Liver (tissue), 3 donors: ENCODE data around the gene LAMA2.

Experiments used
- ATF3 ChIP-seq: IDR thresholded peaks from 2 replicates; pipeline ENCODE4 v1.6.1; 2016; ENCODE audit warnings: antibody characterized with exemption
- CTCF ChIP-seq: fragments of 150-350 bp; IDR thresholded peaks from 2 replicates; pipeline ENCODE4 v1.5.1; 2017; ENCODE audit warnings: improper control_type of control experiment, low read depth, low read length; ENCODE audit not compliant: missing input control
- EGR1 ChIP-seq, 2 donors: IDR thresholded peaks; 2 replicates each; pipeline ENCODE4 v1.6.1; 2016 to 2018; ENCODE audit warnings: antibody characterized with exemption in 2 of 2, low read depth in 2 of 2
- FOXA1 ChIP-seq: IDR thresholded peaks from 2 replicates; pipeline ENCODE4 v1.6.1; 2016; ENCODE audit warnings: antibody characterized with exemption
- GABPA ChIP-seq, 2 donors: IDR thresholded peaks in 1 of 2; conservative IDR thresholded peaks in 1 of 2; 2 replicates each; pipeline ENCODE4 v1.6.1; 2016; ENCODE audit warnings: antibody characterized with exemption in 2 of 2, mild to moderate bottlenecking in 1 of 2, moderate library complexity in 1 of 2
- HNF4G ChIP-seq: IDR thresholded peaks from 2 replicates; pipeline ENCODE4 v1.6.1; 2016; ENCODE audit warnings: antibody characterized with exemption
- JUND ChIP-seq, 2 donors: IDR thresholded peaks; 2 replicates each; pipeline ENCODE4 v1.6.1; 2016; ENCODE audit warnings: antibody characterized with exemption in 2 of 2
- RAD21 ChIP-seq, 2 donors: IDR thresholded peaks; 2 replicates each; pipeline ENCODE4 v1.6.1; 2016; ENCODE audit warnings: antibody characterized with exemption in 2 of 2, mild to moderate bottlenecking in 2 of 2
- RXRA ChIP-seq, 2 donors: IDR thresholded peaks; 2 replicates each; pipeline ENCODE4 v1.6.1; 2017 to 2018; ENCODE audit warnings: antibody characterized with exemption in 2 of 2, mild to moderate bottlenecking in 1 of 2
- SP1 ChIP-seq: IDR thresholded peaks from 2 replicates; pipeline ENCODE4 v1.6.1; 2018; ENCODE audit warnings: antibody characterized with exemption, mild to moderate bottlenecking
- TAF1 ChIP-seq: conservative IDR thresholded peaks from 2 replicates; pipeline ENCODE4 v1.6.1; 2016; ENCODE audit warnings: antibody characterized with exemption, mild to moderate bottlenecking
- YY1 ChIP-seq: IDR thresholded peaks from 2 replicates; pipeline ENCODE4 v1.6.1; 2016; ENCODE audit warnings: antibody characterized with exemption, mild to moderate bottlenecking
- TF ChIP-seq, protein P1 (sequence below): IDR thresholded peaks from 2 replicates; pipeline ENCODE4 v1.6.1; 2016; ENCODE audit warnings: antibody characterized with exemption, mild to moderate bottlenecking
- TF ChIP-seq, protein P2 (sequence below): IDR thresholded peaks from 2 replicates; pipeline ENCODE4 v1.6.1; 2016; ENCODE audit warnings: antibody characterized with exemption
- donor health status: healthy.
- donor health status: healthy.

DNA sequence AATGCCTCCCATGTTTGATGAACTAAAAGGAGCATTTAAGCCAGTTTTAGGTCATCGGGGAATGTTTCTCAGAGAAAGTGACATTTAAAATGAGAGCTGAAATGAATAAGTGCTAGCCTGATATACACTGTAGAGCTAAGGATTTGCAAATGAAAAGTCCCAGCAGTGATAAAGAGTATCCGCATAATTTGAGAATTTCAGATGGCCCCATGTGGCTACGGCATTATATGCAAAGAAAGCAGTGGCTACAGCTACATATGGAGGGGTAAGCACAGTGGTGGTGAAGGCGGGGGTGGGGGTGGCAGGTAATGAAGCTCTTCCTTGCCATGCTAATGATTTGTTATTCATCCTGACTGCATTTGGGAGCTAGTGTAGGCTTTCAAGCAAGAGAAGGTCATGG lies 455.7 kb downstream of the LAMA2 start:
- TF ChIP-seq CTCF (no peak), EGR1 (IDR thresholded peaks at IDR 0.05; ENCODE audit: low read depth in 2 of 2) (no peak), RXRA (IDR thresholded peaks at IDR 0.05) (no peak), SP1 (no peak), ATF3 (no peak), FOXA1 (no peak), TAF1 (no peak), GABPA (IDR thresholded peaks at IDR 0.05 in 1 of 2, conservative IDR thresholded peaks at IDR 0.05 in 1 of 2) (no peak), RAD21 (IDR thresholded peaks at IDR 0.05) (no peak), JUND (IDR thresholded peaks at IDR 0.05) (no peak), HNF4G (no peak), YY1 (no peak)
- TF ChIP-seq, protein P1, sequence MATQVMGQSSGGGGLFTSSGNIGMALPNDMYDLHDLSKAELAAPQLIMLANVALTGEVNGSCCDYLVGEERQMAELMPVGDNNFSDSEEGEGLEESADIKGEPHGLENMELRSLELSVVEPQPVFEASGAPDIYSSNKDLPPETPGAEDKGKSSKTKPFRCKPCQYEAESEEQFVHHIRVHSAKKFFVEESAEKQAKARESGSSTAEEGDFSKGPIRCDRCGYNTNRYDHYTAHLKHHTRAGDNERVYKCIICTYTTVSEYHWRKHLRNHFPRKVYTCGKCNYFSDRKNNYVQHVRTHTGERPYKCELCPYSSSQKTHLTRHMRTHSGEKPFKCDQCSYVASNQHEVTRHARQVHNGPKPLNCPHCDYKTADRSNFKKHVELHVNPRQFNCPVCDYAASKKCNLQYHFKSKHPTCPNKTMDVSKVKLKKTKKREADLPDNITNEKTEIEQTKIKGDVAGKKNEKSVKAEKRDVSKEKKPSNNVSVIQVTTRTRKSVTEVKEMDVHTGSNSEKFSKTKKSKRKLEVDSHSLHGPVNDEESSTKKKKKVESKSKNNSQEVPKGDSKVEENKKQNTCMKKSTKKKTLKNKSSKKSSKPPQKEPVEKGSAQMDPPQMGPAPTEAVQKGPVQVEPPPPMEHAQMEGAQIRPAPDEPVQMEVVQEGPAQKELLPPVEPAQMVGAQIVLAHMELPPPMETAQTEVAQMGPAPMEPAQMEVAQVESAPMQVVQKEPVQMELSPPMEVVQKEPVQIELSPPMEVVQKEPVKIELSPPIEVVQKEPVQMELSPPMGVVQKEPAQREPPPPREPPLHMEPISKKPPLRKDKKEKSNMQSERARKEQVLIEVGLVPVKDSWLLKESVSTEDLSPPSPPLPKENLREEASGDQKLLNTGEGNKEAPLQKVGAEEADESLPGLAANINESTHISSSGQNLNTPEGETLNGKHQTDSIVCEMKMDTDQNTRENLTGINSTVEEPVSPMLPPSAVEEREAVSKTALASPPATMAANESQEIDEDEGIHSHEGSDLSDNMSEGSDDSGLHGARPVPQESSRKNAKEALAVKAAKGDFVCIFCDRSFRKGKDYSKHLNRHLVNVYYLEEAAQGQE, result no peak
- TF ChIP-seq, protein P2, sequence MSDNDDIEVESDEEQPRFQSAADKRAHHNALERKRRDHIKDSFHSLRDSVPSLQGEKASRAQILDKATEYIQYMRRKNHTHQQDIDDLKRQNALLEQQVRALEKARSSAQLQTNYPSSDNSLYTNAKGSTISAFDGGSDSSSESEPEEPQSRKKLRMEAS, result no peak
